CD14-positive monocyte (primary cell): ENCODE measurements around the gene C16orf92. TPM values are rescaled to one million over a fixed set of nuclear protein-coding genes. Genes with fewer than 3 reads are reported as not detected.

ENCODE experiments used
- DNase-seq, 3 donors: peaks; one replicate each; pipeline ENCODE4 v3.0.0-alpha.2; 2011 to 2022
- H2AFZ ChIP-seq: 2 replicates; pipeline ENCODE4 v1.6.0; 2012; ENCODE audit warnings: mild to moderate bottlenecking, low read depth, low read length, inconsistent platforms; ENCODE audit not compliant: insufficient read depth, poor library complexity, severe bottlenecking
- H3K27ac ChIP-seq, 2 donors: 1 replicate in 1 of 2; 2 replicates in 1 of 2; pipeline ENCODE4 v1.5.1; 2012 to 2013; ENCODE audit warnings: low read length in 2 of 2, control low read depth in 1 of 2, inconsistent platforms in 1 of 2, low read depth in 1 of 2, mild to moderate bottlenecking in 1 of 2
- H3K27me3 ChIP-seq, 2 donors: one replicate each; pipeline versions ENCODE4 v1.6.0 to v1.6.1; 2011 to 2013; ENCODE audit warnings: low read length in 2 of 2; ENCODE audit not compliant: control insufficient read depth in 2 of 2, insufficient read depth in 2 of 2
- H3K36me3 ChIP-seq, 2 donors: replicated peaks in 1 of 2; 1 replicate in 1 of 2; 2 replicates in 1 of 2; pipeline versions ENCODE4 v1.5.1 to v1.6.1; 2012 to 2013; ENCODE audit warnings: low read length in 2 of 2, control low read depth in 1 of 2, inconsistent platforms in 1 of 2, mild to moderate bottlenecking in 1 of 2; ENCODE audit not compliant: insufficient read depth in 2 of 2, control insufficient read depth in 1 of 2
- H3K4me1 ChIP-seq, 2 donors: 1 replicate in 1 of 2; 2 replicates in 1 of 2; pipeline versions ENCODE4 v1.5.1 to v1.6.1; 2012 to 2013; ENCODE audit warnings: low read length in 2 of 2, control low read depth in 1 of 2, inconsistent platforms in 1 of 2, mild to moderate bottlenecking in 1 of 2, moderate library complexity in 1 of 2; ENCODE audit not compliant: insufficient read depth in 2 of 2, control insufficient read depth in 1 of 2
- H3K4me2 ChIP-seq: replicated peaks from 2 replicates; pipeline ENCODE3; 2012; ENCODE audit warnings: low read length, moderate library complexity, mild to moderate bottlenecking; ENCODE audit not compliant: poor library complexity, severe bottlenecking; ENCODE audit errors: extremely low read depth
- H3K4me3 ChIP-seq, 3 experiments: fragments of 200-600 bp in 1 of 3; sonication (generic) in 1 of 3; replicated peaks in 1 of 3; 1 replicate in 2 of 3; 2 replicates in 1 of 3; pipeline ENCODE4 v1.5.1; 2011 to 2013; ENCODE audit warnings: low read length in 3 of 3, mild to moderate bottlenecking in 3 of 3, control low read depth in 2 of 3, low read depth in 2 of 3, inconsistent platforms in 1 of 3, moderate library complexity in 1 of 3
- H3K79me2 ChIP-seq: 2 replicates; pipeline ENCODE4 v1.6.0; 2012; ENCODE audit warnings: mild to moderate bottlenecking, control low read depth, inconsistent platforms, low read length, moderate library complexity; ENCODE audit not compliant: insufficient read depth
- H3K9ac ChIP-seq: 2 replicates; pipeline ENCODE4 v1.6.0; 2017; ENCODE audit warnings: low read length, mild to moderate bottlenecking; ENCODE audit not compliant: insufficient read depth, poor library complexity, severe bottlenecking
- H3K9me3 ChIP-seq, 2 donors: replicated peaks in 1 of 2; 1 replicate in 1 of 2; 2 replicates in 1 of 2; pipeline versions ENCODE4 v1.5.1 to v1.6.1; 2012 to 2013; ENCODE audit warnings: low read length in 2 of 2, control low read depth in 1 of 2; ENCODE audit not compliant: control insufficient read depth in 1 of 2, insufficient read depth in 1 of 2
- H4K20me1 ChIP-seq: 2 replicates; pipeline ENCODE4 v1.6.0; 2012; ENCODE audit warnings: mild to moderate bottlenecking, low read length, control low read depth, moderate library complexity; ENCODE audit not compliant: insufficient read depth
- H3K27ac Mint-ChIP-seq, 7 donors: one replicate each; pipeline ENCODE4 v1.8.0; 2020; ENCODE audit warnings: mild to moderate bottlenecking in 7 of 7, mixed read lengths in 7 of 7, moderate library complexity in 6 of 7, inconsistent platforms in 2 of 7
- H3K27me3 Mint-ChIP-seq, 3 donors: one replicate each; pipeline ENCODE4 v1.8.0; 2021 to 2022; ENCODE audit warnings: low read depth in 3 of 3, mild to moderate bottlenecking in 3 of 3, mixed read lengths in 3 of 3, moderate library complexity in 3 of 3, inconsistent platforms in 1 of 3
- H3K36me3 Mint-ChIP-seq, 2 donors: one replicate each; pipeline ENCODE4 v1.8.0; 2020; ENCODE audit warnings: mixed read lengths in 2 of 2, inconsistent platforms in 1 of 2, mild to moderate bottlenecking in 1 of 2
- H3K4me1 Mint-ChIP-seq: one replicate; pipeline ENCODE4 v1.8.0; 2020; ENCODE audit warnings: mild to moderate bottlenecking, mixed read lengths
- H3K4me3 Mint-ChIP-seq, 2 donors: one replicate each; pipeline ENCODE4 v1.8.0; 2020; ENCODE audit warnings: mild to moderate bottlenecking in 2 of 2, mixed read lengths in 2 of 2, moderate library complexity in 1 of 2
- H3K9me3 Mint-ChIP-seq, 7 donors: one replicate each; pipeline ENCODE4 v1.8.0; 2020 to 2022; ENCODE audit warnings: mixed read lengths in 7 of 7, mild to moderate bottlenecking in 6 of 7, moderate library complexity in 6 of 7, inconsistent platforms in 2 of 7
- CTCF ChIP-seq: fragments of 200-600 bp; IDR thresholded peaks from one replicate; pipeline ENCODE4 v1.8.0; 2022; ENCODE audit warnings: antibody characterized with exemption, mild to moderate bottlenecking
- WGBS: methylation state at CpG from one replicate; pipeline ENCODE4 v1.1.5; 2013; ENCODE audit warnings: missing lambda C conversion rate; ENCODE audit not compliant: insufficient coverage; 5-methylcytosine and 5-hydroxymethylcytosine counted together
- intact Hi-C, 2 donors: fragments of 100-400 bp; cut with micrococcal nuclease; formaldehyde crosslinking; loops; one replicate each; pipeline versions ENCODE4 v1.15.0 to v1.15.1; 2023
- polyA minus RNA-seq: library from RNA; depleted of rRNA, polyadenylated mRNA; stranded (reverse); fragments of >200 nt; gene quantifications from 2 replicates; pipeline ENCODE4 v1.2.3, GENCODE V29; 2012
- polyA plus RNA-seq, 3 donors: library from polyadenylated mRNA; depleted of rRNA in 1 of 3; unstranded in 2 of 3; stranded (reverse) in 1 of 3; fragments of 300-500 nt in 2 of 3; fragments of >200 nt in 1 of 3; fragmentation: Illumina TruSeq in 2 of 3; gene quantifications; 1 replicate in 2 of 3; 2 replicates in 1 of 3; pipeline ENCODE4 v1.2.3, GENCODE V29; 2012 to 2021
- total RNA-seq, 12 experiments: library from RNA in 1 of 12; stranded (reverse) in 1 of 12; fragments of 120-200 nt in 1 of 12; gene quantifications; one replicate each; pipeline ENCODE4 v1.2.4 and lab custom pipeline; 2013 to 2026; ENCODE audit warnings: mixed read lengths in 6 of 12, inconsistent platforms in 1 of 12

C16orf92 gene
- not detected for total RNA-seq (2013)
- polyA plus RNA-seq: not detected
- not detected in 2 replicates for polyA minus RNA-seq
- 0 reads per million in 11 experiments for total RNA-seq (lab: John Stamatoyannopoulos, UW)

- Mint-ChIP-seq H3K9me3 (peaks cover 0 to 5% (median 1%) of the 10 kb centered on the region in 7 donors), H3K4me1 (peaks cover 14% of the 10 kb centered on the region), H3K36me3 (no peaks in the 10 kb centered on the region), H3K27ac (no peak within 1 kb of the TSS), H3K27me3 (peaks cover 15 to 25% (median 20%) of the 10 kb centered on the region in 3 donors), H3K4me3 (no peak within 1 kb of the TSS)
- no peak within 1 kb of the TSS for H3K9ac ChIP-seq
- TF ChIP-seq CTCF: no peak
- no peaks in the 10 kb centered on the region for H3K9me3 ChIP-seq
- peaks cover 11 to 15% of the 10 kb centered on the region in 2 donors for H3K4me1 ChIP-seq
- 90% methylated on average over 2 of the region's 6 CpGs for WGBS
- DNase-seq: no peak
- intact Hi-C loops: loop anchor here in 1 of 2 donors (10.0 kb wide), 2 partner anchors 78 to 328 kb away; no protein-coding TSS in a partner anchor
- no peak within 1 kb of the TSS for H2AFZ ChIP-seq
- H3K79me2 ChIP-seq: no peaks in the 10 kb centered on the region
- peaks cover 0 to 11% of the 10 kb centered on the region in 2 donors for H3K27me3 ChIP-seq
- no peaks in the 10 kb centered on the region for H4K20me1 ChIP-seq
- H3K36me3 ChIP-seq: no peaks in the 10 kb centered on the region
- no peak within 1 kb of the TSS for H3K4me2 ChIP-seq
- no peak within 1 kb of the TSS for H3K27ac ChIP-seq
- no peak within 1 kb of the TSS for H3K4me3 ChIP-seq
Measured at GRCh38 chr16:30022887-30023286, at the start of gene C16orf92. C16orf92 (plus strand) TSS chr16:30023198; CDS start chr16:30023341, 143 bp downstream.

- H3K27me3 Mint-ChIP-seq: peaks cover 0 to 5% (median 2%) of the 10 kb centered on the region in 3 donors
- Histone ChIP-seq H3K4me2 (peak within 1 kb of the TSS; percentile 100), H3K27ac (peak within 1 kb of the TSS; percentile 63 to 77), H2AFZ (peak within 1 kb of the TSS; percentile 98), H3K4me3 (peak within 1 kb of the TSS; percentile 79 to 100 (median 98)), H4K20me1 (peaks cover 46% of the 10 kb centered on the region), H3K4me1 (peaks cover 31 to 43% of the 10 kb centered on the region in 2 donors), H3K79me2 (peaks cover 46% of the 10 kb centered on the region), H3K9me3 (no peaks in the 10 kb centered on the region), H3K27me3 (no peaks in the 10 kb centered on the region), H3K9ac (peak within 1 kb of the TSS; percentile 83), H3K36me3 (peaks cover 29 to 46% of the 10 kb centered on the region in 2 donors)
- intact Hi-C loops: loop anchor here (1.0 to 10.0 kb wide), 2 partner anchors 23 to 109 kb away; partner anchors contain the start of genes INO80E (in 2 of the 2) and CDIPT (in 1 of the 2)
- DNase-seq: peak; percentile 97 to 99 (median 98)
- peaks cover 29 to 55% of the 10 kb centered on the region in 2 donors for H3K36me3 Mint-ChIP-seq
- H3K27ac Mint-ChIP-seq: peak within 1 kb of the TSS; percentile 82 to 96 (median 93)
- 4% methylated on average over 65 of the region's 75 CpGs for WGBS
- H3K4me3 Mint-ChIP-seq: peak within 1 kb of the TSS; percentile 91 to 94
- no peak for TF ChIP-seq CTCF
- H3K9me3 Mint-ChIP-seq: peaks cover 0 to 5% (median 2%) of the 10 kb centered on the region in 7 donors
- H3K4me1 Mint-ChIP-seq: peaks cover 38% of the 10 kb centered on the region
Measured at GRCh38 chr16:29973384-29974246, 49.4 kb upstream of the C16orf92 start, which contains the start of gene TAOK2. TAOK2 (plus strand) TSS chr16:29973868; CDS start chr16:29977773, 3,905 bp downstream.
